Right lobe of liver (tissue), 4 donors: ENCODE data around the gene CREB5.

Experiments used
- POLR2A ChIP-seq: fragments of 450-650 bp; IDR thresholded peaks from one replicate; pipeline ENCODE4 v1.6.1; 2017; ENCODE audit warnings: antibody characterized with exemption, mild to moderate bottlenecking
- TF ChIP-seq, protein P1 (sequence below), 4 donors: fragments of 200-600 bp in 3 of 4; fragments of 450-650 bp in 1 of 4; IDR thresholded peaks; one replicate each; pipeline versions ENCODE4 v1.5.1 to v1.8.0; 2016 to 2022; ENCODE audit warnings: antibody characterized with exemption in 4 of 4, mild to moderate bottlenecking in 2 of 4
- donor health status: DM: no; HTN: no; CAD: no.
- donor health status: DM: no; HTN: no; CAD: no.
- donor health status: DM: no; HTN: yes; CAD: no.

DNA sequence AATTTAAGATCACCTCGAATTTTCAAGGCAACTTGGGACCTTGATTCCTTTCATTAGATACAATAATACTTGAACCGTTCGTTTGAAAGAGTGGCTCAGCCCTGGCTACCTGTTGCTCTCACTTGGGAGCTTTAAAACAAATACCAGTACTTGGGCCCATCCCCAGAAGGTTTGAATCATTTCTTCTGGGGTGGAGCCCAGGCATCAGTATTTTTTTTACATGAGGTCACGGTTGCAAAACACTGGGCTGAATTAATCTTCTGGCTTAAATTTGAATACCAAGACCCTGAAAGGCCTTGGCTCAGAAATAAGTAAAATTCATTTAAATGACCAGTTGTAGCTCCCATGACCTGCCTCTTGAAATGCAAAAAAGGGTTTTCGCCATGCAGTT, 214.9 kb downstream of the CREB5 start:
- no peak for TF ChIP-seq POLR2A
- TF ChIP-seq, protein P1, sequence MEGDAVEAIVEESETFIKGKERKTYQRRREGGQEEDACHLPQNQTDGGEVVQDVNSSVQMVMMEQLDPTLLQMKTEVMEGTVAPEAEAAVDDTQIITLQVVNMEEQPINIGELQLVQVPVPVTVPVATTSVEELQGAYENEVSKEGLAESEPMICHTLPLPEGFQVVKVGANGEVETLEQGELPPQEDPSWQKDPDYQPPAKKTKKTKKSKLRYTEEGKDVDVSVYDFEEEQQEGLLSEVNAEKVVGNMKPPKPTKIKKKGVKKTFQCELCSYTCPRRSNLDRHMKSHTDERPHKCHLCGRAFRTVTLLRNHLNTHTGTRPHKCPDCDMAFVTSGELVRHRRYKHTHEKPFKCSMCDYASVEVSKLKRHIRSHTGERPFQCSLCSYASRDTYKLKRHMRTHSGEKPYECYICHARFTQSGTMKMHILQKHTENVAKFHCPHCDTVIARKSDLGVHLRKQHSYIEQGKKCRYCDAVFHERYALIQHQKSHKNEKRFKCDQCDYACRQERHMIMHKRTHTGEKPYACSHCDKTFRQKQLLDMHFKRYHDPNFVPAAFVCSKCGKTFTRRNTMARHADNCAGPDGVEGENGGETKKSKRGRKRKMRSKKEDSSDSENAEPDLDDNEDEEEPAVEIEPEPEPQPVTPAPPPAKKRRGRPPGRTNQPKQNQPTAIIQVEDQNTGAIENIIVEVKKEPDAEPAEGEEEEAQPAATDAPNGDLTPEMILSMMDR (IDR thresholded peaks at IDR 0.05), result no peak
